AG04449 (cell line): ENCODE results near the gene RELB.

Experiments
- CTCF ChIA-PET: fragments of 350-600 bp; formaldehyde crosslinking; extraction: SDS; loops from one replicate; lab custom pipeline; 2021; ENCODE audit warnings: antibody characterized with exemption; lab: Yijun Ruan, JAX
- POLR2A ChIA-PET: fragments of 400-600, 350-600 bp; formaldehyde crosslinking; extraction: SDS; loops from one replicate; lab custom pipeline; 2020; ENCODE audit warnings: antibody characterized with exemption, inconsistent platforms; lab: Yijun Ruan, JAX
- DNase-seq: peaks from one replicate; pipeline ENCODE4 v3.0.0-alpha.2; 2010; ENCODE audit warnings: low read depth, low spot score
- H3K4me3 ChIP-seq: 2 replicates; pipeline ENCODE4 v1.5.1; 2011; ENCODE audit warnings: low read depth, mild to moderate bottlenecking, control low read depth, low read length
- CTCF ChIP-seq: IDR thresholded peaks from one replicate; pipeline ENCODE4 v1.5.1; 2011; ENCODE audit warnings: mild to moderate bottlenecking, moderate library complexity, low read length, control low read depth, inconsistent platforms; ENCODE audit not compliant: insufficient read depth; ENCODE audit errors: missing control alignments

RELB gene

GRCh38 chr19:45010306-45010705 is 9.0 kb downstream of the RELB start:
- H3K4me3 ChIP-seq, result no peak overlapping the region
- TF ChIP-seq CTCF, result no peak
- no peak for DNase-seq
- ChIA-PET POLR2A (interaction anchor here (0.5 kb wide), 1 partner anchor 29 kb away, joined by 3 read pairs; no protein-coding TSS in a partner anchor), CTCF (interaction anchor here (1.1 kb wide), 1 partner anchor 8 kb away, joined by 4 read pairs; no protein-coding TSS in a partner anchor)

GRCh38 chr19:45011959-45012358 is 10.7 kb downstream of the RELB start:
- ChIA-PET POLR2A (no interaction called here), CTCF (no interaction called here)
- no peak overlapping the region for H3K4me3 ChIP-seq
- no peak for DNase-seq
- TF ChIP-seq CTCF, result no peak

- TF ChIP-seq CTCF, result peak; percentile 60
- no peak overlapping the region for H3K4me3 ChIP-seq
- peak; percentile 16 for DNase-seq
- ChIA-PET CTCF (interaction anchor here (0.6 to 1.5 kb wide), 15 partner anchors 9 to 321 kb away, joined by 3 to 6 read pairs (median 4); partner anchors contain the start of gene CLASRP), POLR2A (no interaction called here)
These were observed 15.4 kb downstream of the RELB start for GRCh38 chr19:45016388-45017314.

GRCh38 chr19:45019187-45019586 is 17.9 kb downstream of the RELB start:
- TF ChIP-seq CTCF, result no peak
- POLR2A ChIA-PET, result no interaction called here
- DNase-seq, result no peak

GRCh38 chr19:45020071-45020470 is 18.8 kb downstream of the RELB start:
- TF ChIP-seq CTCF, result no peak
- DNase-seq, result no peak
- POLR2A ChIA-PET, result no interaction called here
- H3K4me3 ChIP-seq, result no peak overlapping the region
- CTCF ChIA-PET, result no interaction called here

More at GRCh38 chr19:45019187-45019586, 17.9 kb downstream of the RELB start:
- CTCF ChIA-PET, result interaction anchor here (1.6 kb wide), 1 partner anchor 9 kb away, joined by 4 read pairs; no protein-coding TSS in a partner anchor
- H3K4me3 ChIP-seq, result no peak overlapping the region

- H3K4me3 ChIP-seq, result no peak overlapping the region
- TF ChIP-seq CTCF, result no peak
- ChIA-PET CTCF (no interaction called here), POLR2A (interaction anchor here (1.0 kb wide), 1 partner anchor 38 kb away, joined by 3 read pairs; no protein-coding TSS in a partner anchor)
- no peak for DNase-seq
These were observed 20.7 kb downstream of the RELB start for GRCh38 chr19:45021971-45022370.
